ENCODE results near the gene SEZ6L2.

DNA sequence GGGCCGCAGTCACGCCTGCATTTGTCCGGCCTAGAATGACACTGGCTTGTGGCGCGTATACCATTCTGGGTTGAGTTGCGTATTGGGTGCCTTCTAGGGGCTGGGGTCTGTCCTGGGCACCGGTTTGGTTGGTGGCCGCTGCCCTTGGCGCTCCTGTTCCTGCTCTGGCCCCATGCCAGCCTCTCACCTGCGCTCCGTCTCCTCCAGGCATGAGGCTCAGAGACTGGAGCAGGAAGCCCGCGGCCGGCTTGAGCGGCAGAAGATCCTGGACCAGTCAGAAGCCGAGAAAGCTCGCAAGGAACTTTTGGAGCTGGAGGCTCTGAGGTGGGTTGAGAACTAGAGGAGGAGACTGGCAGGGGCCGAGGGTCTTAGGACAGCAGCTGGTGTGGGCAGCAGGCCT, 53.7 kb downstream of the SEZ6L2 start:
- TF ChIP-seq, protein P1, sequence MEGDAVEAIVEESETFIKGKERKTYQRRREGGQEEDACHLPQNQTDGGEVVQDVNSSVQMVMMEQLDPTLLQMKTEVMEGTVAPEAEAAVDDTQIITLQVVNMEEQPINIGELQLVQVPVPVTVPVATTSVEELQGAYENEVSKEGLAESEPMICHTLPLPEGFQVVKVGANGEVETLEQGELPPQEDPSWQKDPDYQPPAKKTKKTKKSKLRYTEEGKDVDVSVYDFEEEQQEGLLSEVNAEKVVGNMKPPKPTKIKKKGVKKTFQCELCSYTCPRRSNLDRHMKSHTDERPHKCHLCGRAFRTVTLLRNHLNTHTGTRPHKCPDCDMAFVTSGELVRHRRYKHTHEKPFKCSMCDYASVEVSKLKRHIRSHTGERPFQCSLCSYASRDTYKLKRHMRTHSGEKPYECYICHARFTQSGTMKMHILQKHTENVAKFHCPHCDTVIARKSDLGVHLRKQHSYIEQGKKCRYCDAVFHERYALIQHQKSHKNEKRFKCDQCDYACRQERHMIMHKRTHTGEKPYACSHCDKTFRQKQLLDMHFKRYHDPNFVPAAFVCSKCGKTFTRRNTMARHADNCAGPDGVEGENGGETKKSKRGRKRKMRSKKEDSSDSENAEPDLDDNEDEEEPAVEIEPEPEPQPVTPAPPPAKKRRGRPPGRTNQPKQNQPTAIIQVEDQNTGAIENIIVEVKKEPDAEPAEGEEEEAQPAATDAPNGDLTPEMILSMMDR (IDR thresholded peaks at IDR 0.05): no peak
- TF ChIP-seq POLR2A (IDR thresholded peaks at IDR 0.05): no peak
